H9 (cell line): ENCODE data around the gene PKDCC. TPM values are rescaled to one million over a fixed set of nuclear protein-coding genes. Genes with fewer than 3 reads are reported as not detected.

Experiments
- DNase-seq: peaks from one replicate; pipeline ENCODE4 v3.0.0-alpha.2; 2017
- H2AFZ ChIP-seq: one replicate; pipeline ENCODE4 v1.6.1; 2013; ENCODE audit warnings: mild to moderate bottlenecking, low read length, control low read depth, moderate library complexity
- H2AK5ac ChIP-seq: 2 replicates; pipeline ENCODE4 v1.6.1; 2013; ENCODE audit warnings: low read length, control low read depth, mixed read lengths; ENCODE audit not compliant: insufficient read length
- H2BK120ac ChIP-seq: one replicate; pipeline ENCODE4 v1.6.1; 2013; ENCODE audit warnings: low read depth, mild to moderate bottlenecking, low read length, control low read depth, inconsistent platforms; ENCODE audit not compliant: poor library complexity, severe bottlenecking
- H2BK12ac ChIP-seq: 2 replicates; pipeline ENCODE4 v1.6.1; 2013; ENCODE audit warnings: low read length, control low read depth, mixed read lengths, low read depth; ENCODE audit not compliant: insufficient read length
- H2BK15ac ChIP-seq: 2 replicates; pipeline ENCODE4 v1.6.1; 2013; ENCODE audit warnings: low read depth, low read length, control low read depth
- H2BK20ac ChIP-seq: one replicate; pipeline ENCODE4 v1.6.1; 2013; ENCODE audit warnings: low read depth, mild to moderate bottlenecking, low read length, control low read depth, inconsistent platforms; ENCODE audit not compliant: poor library complexity, severe bottlenecking
- H2BK5ac ChIP-seq: 2 replicates; pipeline ENCODE4 v1.6.1; 2013; ENCODE audit warnings: low read length, control low read depth, mixed read lengths; ENCODE audit not compliant: insufficient read length
- H3K14ac ChIP-seq: 2 replicates; pipeline ENCODE4 v1.6.1; 2013; ENCODE audit warnings: low read length, control low read depth; ENCODE audit not compliant: insufficient read depth
- H3K18ac ChIP-seq: 2 replicates; pipeline ENCODE4 v1.6.1; 2013; ENCODE audit warnings: low read depth, mild to moderate bottlenecking, mixed read lengths, low read length, control low read depth; ENCODE audit not compliant: insufficient read length
- H3K23ac ChIP-seq: 2 replicates; pipeline ENCODE4 v1.6.1; 2013; ENCODE audit warnings: low read length, control low read depth, mixed read lengths, low read depth; ENCODE audit not compliant: insufficient read length
- H3K23me2 ChIP-seq: 2 replicates; pipeline ENCODE4 v1.6.1; 2013; ENCODE audit warnings: low read depth, mild to moderate bottlenecking, mixed read lengths, low read length, control low read depth; ENCODE audit not compliant: insufficient read length, poor library complexity, severe bottlenecking
- H3K27ac ChIP-seq: 2 replicates; pipeline ENCODE4 v1.5.1; 2013; ENCODE audit warnings: low read length, control low read depth, mixed read lengths, low read depth; ENCODE audit not compliant: insufficient read length
- H3K27me3 ChIP-seq: 2 replicates; pipeline ENCODE4 v1.6.1; 2013; ENCODE audit warnings: low read length, control low read depth, inconsistent platforms; ENCODE audit not compliant: insufficient read depth
- H3K4ac ChIP-seq: 2 replicates; pipeline ENCODE4 v1.6.1; 2013; ENCODE audit warnings: low read depth, mild to moderate bottlenecking, control low read depth, inconsistent platforms, low read length, moderate library complexity
- H3K4me1 ChIP-seq: 2 replicates; pipeline ENCODE4 v1.6.1; 2013; ENCODE audit warnings: low read length, control low read depth, inconsistent platforms; ENCODE audit not compliant: insufficient read depth
- H3K4me2 ChIP-seq: 2 replicates; pipeline ENCODE4 v1.6.1; 2013; ENCODE audit warnings: low read length, control low read depth, mixed read lengths; ENCODE audit not compliant: insufficient read length, insufficient read depth
- H3K56ac ChIP-seq: 2 replicates; pipeline ENCODE4 v1.6.1; 2013; ENCODE audit warnings: low read depth, mild to moderate bottlenecking, mixed read lengths, low read length, control low read depth; ENCODE audit not compliant: insufficient read length
- H3K79me1 ChIP-seq: 2 replicates; pipeline ENCODE4 v1.6.1; 2013; ENCODE audit warnings: low read depth, mild to moderate bottlenecking, moderate library complexity, low read length, control low read depth, inconsistent platforms; ENCODE audit not compliant: insufficient read depth, poor library complexity, severe bottlenecking
- H3K79me2 ChIP-seq: 2 replicates; pipeline ENCODE4 v1.6.1; 2013; ENCODE audit warnings: low read length, control low read depth, inconsistent platforms; ENCODE audit not compliant: insufficient read depth
- H3K9ac ChIP-seq: 2 replicates; pipeline ENCODE4 v1.6.1; 2013; ENCODE audit warnings: low read length, control low read depth, mixed read lengths; ENCODE audit not compliant: insufficient read length; ENCODE audit errors: extremely low read depth
- H3K9me3 ChIP-seq: one replicate; pipeline ENCODE4 v1.6.1; 2013; ENCODE audit warnings: low read depth, low read length, inconsistent platforms; ENCODE audit not compliant: control insufficient read depth
- H3T11ph ChIP-seq: one replicate; pipeline ENCODE4 v1.6.1; 2013; ENCODE audit warnings: mild to moderate bottlenecking, low read length, control low read depth, inconsistent platforms
- H4K20me1 ChIP-seq: one replicate; pipeline ENCODE4 v1.6.1; 2013; ENCODE audit not compliant: control insufficient read depth, insufficient read length, insufficient read depth
- H4K5ac ChIP-seq: 2 replicates; pipeline ENCODE4 v1.6.1; 2013; ENCODE audit warnings: low read depth, mild to moderate bottlenecking, mixed read lengths, low read length, control low read depth; ENCODE audit not compliant: insufficient read length
- H4K8ac ChIP-seq: replicated peaks from 2 replicates; pipeline ENCODE4 v1.6.1; 2013; ENCODE audit warnings: low read length, control low read depth, mixed read lengths, low read depth; ENCODE audit not compliant: insufficient read length
- H4K91ac ChIP-seq: 2 replicates; pipeline ENCODE4 v1.6.1; 2013; ENCODE audit warnings: low read depth, mild to moderate bottlenecking, moderate library complexity, mixed read lengths, low read length, control low read depth; ENCODE audit not compliant: insufficient read length
- H3K27ac Mint-ChIP-seq, 3 experiments: 2 replicates in 2 of 3; 3 replicates in 1 of 3; pipeline ENCODE4 v1.8.0; 2020 to 2021; ENCODE audit warnings: mixed read lengths in 3 of 3, mild to moderate bottlenecking in 1 of 3, moderate library complexity in 1 of 3
- H3K27me3 Mint-ChIP-seq: 2 replicates; pipeline ENCODE4 v1.8.0; 2021; ENCODE audit warnings: low read depth, mild to moderate bottlenecking, moderate library complexity, mixed read lengths
- H3K36me3 Mint-ChIP-seq, 3 experiments: 2 replicates in 2 of 3; 3 replicates in 1 of 3; pipeline ENCODE4 v1.8.0; 2020 to 2021; ENCODE audit warnings: low read depth in 3 of 3, mixed read lengths in 3 of 3; ENCODE audit not compliant: insufficient read depth in 1 of 3
- H3K4me1 Mint-ChIP-seq, 2 experiments: 2 replicates each; pipeline ENCODE4 v1.8.0; 2020; ENCODE audit warnings: mixed read lengths in 2 of 2
- H3K4me3 Mint-ChIP-seq, 2 experiments: 2 replicates in 1 of 2; 3 replicates in 1 of 2; pipeline ENCODE4 v1.8.0; 2020 to 2021; ENCODE audit warnings: mild to moderate bottlenecking in 2 of 2, mixed read lengths in 2 of 2, moderate library complexity in 1 of 2
- H3K9me3 Mint-ChIP-seq, 2 experiments: 2 replicates in 1 of 2; 3 replicates in 1 of 2; pipeline ENCODE4 v1.8.0; 2020; ENCODE audit warnings: mild to moderate bottlenecking in 2 of 2, mixed read lengths in 2 of 2, moderate library complexity in 1 of 2
- WGBS: extraction: QIAGEN DNeasy Blood & Tissue Kit; methylation state at CpG from one replicate; pipeline ENCODE4 v1.1.7; 2013; ENCODE audit warnings: missing lambda C conversion rate, low lambda C conversion rate, mixed read lengths; ENCODE audit not compliant: insufficient read length; ENCODE audit errors: extremely low coverage; 5-methylcytosine and 5-hydroxymethylcytosine counted together
- total RNA-seq: library from RNA; stranded (reverse); gene quantifications from 2 replicates; pipeline ENCODE4 v1.2.1, GENCODE V29; 2021
- TF ChIP-seq, protein P1 (sequence below): fragments of 200-600 bp; sonication (generic); conservative IDR thresholded peaks from 3 replicates; pipeline ENCODE4 v1.8.0; 2021; ENCODE audit warnings: antibody characterized with exemption, mild to moderate bottlenecking

PKDCC gene
- total RNA-seq, 1 experiment from 2014 or later = 134 TPM

DNA sequence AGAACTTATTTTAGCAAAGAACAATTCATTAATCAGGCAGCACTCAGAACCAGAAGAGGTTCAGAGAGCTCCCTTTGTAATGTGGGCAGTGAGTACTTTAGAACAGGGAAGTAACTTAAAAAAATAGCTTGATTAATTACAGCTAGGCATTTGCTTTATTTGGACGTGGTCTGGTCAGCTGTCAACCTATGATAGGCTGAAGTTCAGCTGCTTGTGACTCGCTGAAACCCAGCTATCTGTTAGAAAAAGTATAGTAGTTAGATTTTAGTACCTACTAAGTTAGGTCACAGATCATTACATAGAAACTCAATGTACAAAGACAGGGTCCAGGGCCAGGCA, 40.0 kb downstream of the PKDCC start:
- H2BK15ac ChIP-seq = no peak overlapping the region
- Mint-ChIP-seq H3K36me3 (no peaks in the 10 kb centered on the region), H3K9me3 (no peaks in the 10 kb centered on the region), H3K27me3 (peaks cover 31% of the 10 kb centered on the region), H3K27ac (no peak overlapping the region), H3K4me3 (no peak overlapping the region), H3K4me1 (peaks cover 23% of the 10 kb centered on the region in 2 experiments)
- H2BK12ac ChIP-seq = no peak overlapping the region
- no peaks in the 10 kb centered on the region for H3K9me3 ChIP-seq
- H3K14ac ChIP-seq = no peak overlapping the region
- H3K4me1 ChIP-seq = peaks cover 9% of the 10 kb centered on the region
- no peaks in the 10 kb centered on the region for H3K79me1 ChIP-seq
- no peak overlapping the region for H3K18ac ChIP-seq
- H3K27ac ChIP-seq = no peak overlapping the region
- no peak overlapping the region for H2AK5ac ChIP-seq
- no peaks in the 10 kb centered on the region; the same call in 1 of the 2 replicates for H3K27me3 ChIP-seq
- peaks cover 2% of the 10 kb centered on the region for H4K20me1 ChIP-seq
- H2BK120ac ChIP-seq = no peak overlapping the region
- no peak overlapping the region for H3K4ac ChIP-seq
- H4K8ac ChIP-seq = no peak overlapping the region
- no CpG with 5 or more reads among the region's 2 CpGs for WGBS
- no peak overlapping the region for H4K5ac ChIP-seq
- H3T11ph ChIP-seq = no peak overlapping the region
- no peaks in the 10 kb centered on the region for H3K23me2 ChIP-seq
- no peak overlapping the region for H3K4me2 ChIP-seq
- no peak overlapping the region for H3K9ac ChIP-seq
- TF ChIP-seq, protein P1, sequence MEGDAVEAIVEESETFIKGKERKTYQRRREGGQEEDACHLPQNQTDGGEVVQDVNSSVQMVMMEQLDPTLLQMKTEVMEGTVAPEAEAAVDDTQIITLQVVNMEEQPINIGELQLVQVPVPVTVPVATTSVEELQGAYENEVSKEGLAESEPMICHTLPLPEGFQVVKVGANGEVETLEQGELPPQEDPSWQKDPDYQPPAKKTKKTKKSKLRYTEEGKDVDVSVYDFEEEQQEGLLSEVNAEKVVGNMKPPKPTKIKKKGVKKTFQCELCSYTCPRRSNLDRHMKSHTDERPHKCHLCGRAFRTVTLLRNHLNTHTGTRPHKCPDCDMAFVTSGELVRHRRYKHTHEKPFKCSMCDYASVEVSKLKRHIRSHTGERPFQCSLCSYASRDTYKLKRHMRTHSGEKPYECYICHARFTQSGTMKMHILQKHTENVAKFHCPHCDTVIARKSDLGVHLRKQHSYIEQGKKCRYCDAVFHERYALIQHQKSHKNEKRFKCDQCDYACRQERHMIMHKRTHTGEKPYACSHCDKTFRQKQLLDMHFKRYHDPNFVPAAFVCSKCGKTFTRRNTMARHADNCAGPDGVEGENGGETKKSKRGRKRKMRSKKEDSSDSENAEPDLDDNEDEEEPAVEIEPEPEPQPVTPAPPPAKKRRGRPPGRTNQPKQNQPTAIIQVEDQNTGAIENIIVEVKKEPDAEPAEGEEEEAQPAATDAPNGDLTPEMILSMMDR = no peak
- H4K91ac ChIP-seq = no peak overlapping the region
- H2BK5ac ChIP-seq = no peak overlapping the region
- no peak for DNase-seq
- no peak overlapping the region for H2AFZ ChIP-seq
- no peak overlapping the region for H3K56ac ChIP-seq
- H3K79me2 ChIP-seq = no peaks in the 10 kb centered on the region
- no peak overlapping the region for H3K23ac ChIP-seq
- no peak overlapping the region for H2BK20ac ChIP-seq
